Measurements from ENCODE around the gene SLC30A3.

The SLC30A3 gene

DNA sequence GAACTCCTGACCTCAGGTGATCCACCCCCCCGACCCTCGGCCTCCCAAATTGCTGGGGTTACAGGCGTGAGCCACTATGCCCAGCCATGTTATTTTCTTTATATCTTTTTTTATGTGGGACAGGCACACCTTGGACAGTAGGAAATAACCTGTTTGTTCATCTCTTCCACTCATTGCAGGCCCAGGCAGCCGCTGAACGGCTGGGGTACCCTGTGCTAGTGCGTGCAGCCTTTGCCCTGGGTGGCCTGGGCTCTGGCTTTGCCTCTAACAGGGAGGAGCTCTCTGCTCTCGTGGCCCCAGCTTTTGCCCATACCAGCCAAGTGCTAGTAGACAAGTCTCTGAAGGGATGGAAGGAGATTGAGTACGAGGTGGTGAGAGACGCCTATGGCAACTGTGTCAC lies 37.3 kb downstream of the SLC30A3 start:
- Histone ChIP-seq H3K9me3 (replicated peaks; ENCODE audit: insufficient read depth, low read length) (no peaks in the 10 kb centered on the region), H4K20me1 (ENCODE audit: insufficient read depth, low read length) (no peaks in the 10 kb centered on the region), H3K4me1 (ENCODE audit: low read length) (no peaks in the 10 kb centered on the region), H3K9me2 (replicated peaks; ENCODE audit: insufficient read depth, low read length) (no peaks in the 10 kb centered on the region), H3K27ac (ENCODE audit: low read length) (no peak overlapping the region), H3K79me2 (ENCODE audit: low read length) (no peaks in the 10 kb centered on the region), H3K36me3 (replicated peaks; ENCODE audit: insufficient read depth, low read length) (peaks cover 15% of the 10 kb centered on the region), H3K9ac (ENCODE audit: low read length) (no peak overlapping the region), H3F3A (ENCODE audit: insufficient read depth, low read length) (no peaks in the 10 kb centered on the region), H2AFZ (ENCODE audit: low read length) (no peak overlapping the region), H3K4me3 (ENCODE audit: low read length) (no peak overlapping the region), H3K27me3 (replicated peaks; ENCODE audit: insufficient read depth, low read length) (no peaks in the 10 kb centered on the region), H3K4me2 (ENCODE audit: low read depth, low read length) (no peak overlapping the region)
- TF ChIP-seq, protein P1, sequence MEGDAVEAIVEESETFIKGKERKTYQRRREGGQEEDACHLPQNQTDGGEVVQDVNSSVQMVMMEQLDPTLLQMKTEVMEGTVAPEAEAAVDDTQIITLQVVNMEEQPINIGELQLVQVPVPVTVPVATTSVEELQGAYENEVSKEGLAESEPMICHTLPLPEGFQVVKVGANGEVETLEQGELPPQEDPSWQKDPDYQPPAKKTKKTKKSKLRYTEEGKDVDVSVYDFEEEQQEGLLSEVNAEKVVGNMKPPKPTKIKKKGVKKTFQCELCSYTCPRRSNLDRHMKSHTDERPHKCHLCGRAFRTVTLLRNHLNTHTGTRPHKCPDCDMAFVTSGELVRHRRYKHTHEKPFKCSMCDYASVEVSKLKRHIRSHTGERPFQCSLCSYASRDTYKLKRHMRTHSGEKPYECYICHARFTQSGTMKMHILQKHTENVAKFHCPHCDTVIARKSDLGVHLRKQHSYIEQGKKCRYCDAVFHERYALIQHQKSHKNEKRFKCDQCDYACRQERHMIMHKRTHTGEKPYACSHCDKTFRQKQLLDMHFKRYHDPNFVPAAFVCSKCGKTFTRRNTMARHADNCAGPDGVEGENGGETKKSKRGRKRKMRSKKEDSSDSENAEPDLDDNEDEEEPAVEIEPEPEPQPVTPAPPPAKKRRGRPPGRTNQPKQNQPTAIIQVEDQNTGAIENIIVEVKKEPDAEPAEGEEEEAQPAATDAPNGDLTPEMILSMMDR (IDR thresholded peaks at IDR 0.05; ENCODE audit: low read length), result no peak
- no peak for TF ChIP-seq EZH2 (optimal IDR thresholded peaks at IDR 0.05; ENCODE audit: low read depth, low read length)
- no peak for DNase-seq

DNA sequence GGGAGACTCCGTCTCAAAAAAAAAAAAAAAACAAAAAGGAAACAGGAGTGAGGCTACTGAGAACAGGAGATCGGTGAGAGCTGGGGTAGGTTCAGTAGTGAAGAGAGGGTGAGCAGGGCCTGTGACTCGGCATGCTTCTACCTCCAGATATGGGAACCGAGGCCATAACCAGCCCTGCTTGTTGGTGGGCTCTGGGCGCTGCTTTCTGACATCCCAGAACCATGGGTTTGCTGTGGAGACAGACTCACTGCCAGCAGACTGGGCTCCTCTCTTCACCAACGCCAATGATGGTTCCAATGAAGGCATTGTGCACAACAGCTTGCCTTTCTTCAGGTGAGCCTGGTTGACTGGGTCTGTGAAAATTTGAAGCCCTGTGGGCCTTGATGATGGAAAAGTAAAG lies 39.4 kb downstream of the SLC30A3 start:
- Histone ChIP-seq H3K9ac (ENCODE audit: low read length) (no peak overlapping the region), H3F3A (ENCODE audit: insufficient read depth, low read length) (no peaks in the 10 kb centered on the region), H3K27ac (ENCODE audit: low read length) (no peak overlapping the region), H3K9me2 (replicated peaks; ENCODE audit: insufficient read depth, low read length) (no peaks in the 10 kb centered on the region), H3K9me3 (replicated peaks; ENCODE audit: insufficient read depth, low read length) (no peaks in the 10 kb centered on the region), H3K4me2 (ENCODE audit: low read depth, low read length) (no peak overlapping the region), H3K4me3 (ENCODE audit: low read length) (no peak overlapping the region), H3K36me3 (replicated peaks; ENCODE audit: insufficient read depth, low read length) (peaks cover 20% of the 10 kb centered on the region), H2AFZ (ENCODE audit: low read length) (no peak overlapping the region), H4K20me1 (ENCODE audit: insufficient read depth, low read length) (no peaks in the 10 kb centered on the region), H3K4me1 (ENCODE audit: low read length) (peaks cover 3% of the 10 kb centered on the region; the same call in 1 of the 2 replicates), H3K79me2 (ENCODE audit: low read length) (peaks cover 13% of the 10 kb centered on the region), H3K27me3 (replicated peaks; ENCODE audit: insufficient read depth, low read length) (no peaks in the 10 kb centered on the region)
- TF ChIP-seq, protein P1 (IDR thresholded peaks at IDR 0.05; ENCODE audit: low read length), result no peak
- TF ChIP-seq EZH2phosphoT487 (IDR thresholded peaks at IDR 0.05; ENCODE audit: low read length), result no peak
- TF ChIP-seq EZH2 (optimal IDR thresholded peaks at IDR 0.05; ENCODE audit: low read depth, low read length), result no peak
- DNase-seq, result no peak

DNA sequence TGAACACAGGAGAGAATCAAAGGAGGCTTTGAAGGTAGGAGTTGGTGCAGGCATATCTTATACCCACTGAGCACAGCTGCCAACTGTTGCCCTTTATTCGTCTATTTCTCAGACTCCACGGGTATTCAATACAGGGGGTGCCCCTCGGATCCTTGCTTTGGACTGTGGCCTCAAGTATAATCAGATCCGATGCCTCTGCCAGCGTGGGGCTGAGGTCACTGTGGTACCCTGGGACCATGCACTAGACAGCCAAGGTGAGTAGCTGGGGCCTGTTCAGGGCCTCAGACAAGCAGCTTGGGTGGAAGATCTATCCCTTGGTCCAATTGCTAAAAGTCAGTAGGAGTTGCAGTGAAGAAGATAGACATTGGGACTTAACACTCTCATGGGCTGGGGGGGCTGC lies 40.4 kb downstream of the SLC30A3 start:
- no peaks in the 10 kb centered on the region for H3F3A ChIP-seq (ENCODE audit: insufficient read depth, low read length)
- TF ChIP-seq EZH2phosphoT487 (IDR thresholded peaks at IDR 0.05; ENCODE audit: low read length), result no peak
- no peak for TF ChIP-seq EZH2 (optimal IDR thresholded peaks at IDR 0.05; ENCODE audit: low read depth, low read length)
- TF ChIP-seq, protein P1 (IDR thresholded peaks at IDR 0.05; ENCODE audit: low read length), result no peak
- no peak for DNase-seq
- peaks cover 17% of the 10 kb centered on the region for H3K36me3 ChIP-seq (replicated peaks; ENCODE audit: insufficient read depth, low read length)
- H3K27me3 ChIP-seq (replicated peaks; ENCODE audit: insufficient read depth, low read length), result no peaks in the 10 kb centered on the region
- no peak overlapping the region for H3K4me2 ChIP-seq (ENCODE audit: low read depth, low read length)
- H2AFZ ChIP-seq (ENCODE audit: low read length), result no peak overlapping the region
- peaks cover 8% of the 10 kb centered on the region for H3K4me1 ChIP-seq (ENCODE audit: low read length)
- no peaks in the 10 kb centered on the region for H4K20me1 ChIP-seq (ENCODE audit: insufficient read depth, low read length)
- H3K9me2 ChIP-seq (replicated peaks; ENCODE audit: insufficient read depth, low read length), result no peaks in the 10 kb centered on the region
- H3K4me3 ChIP-seq (ENCODE audit: low read length), result no peak overlapping the region
- H3K9ac ChIP-seq (ENCODE audit: low read length), result no peak overlapping the region
- peaks cover 23% of the 10 kb centered on the region for H3K79me2 ChIP-seq (ENCODE audit: low read length)
- H3K9me3 ChIP-seq (replicated peaks; ENCODE audit: insufficient read depth, low read length), result no peaks in the 10 kb centered on the region
- no peak overlapping the region for H3K27ac ChIP-seq (ENCODE audit: low read length)

All from MM.1S (cell line).